Measurements from ENCODE around the gene NR1H3. TPM values are rescaled to one million over a fixed set of nuclear protein-coding genes. Genes with fewer than 3 reads are reported as not detected.

NR1H3 gene
- total RNA-seq, 6 donors from 2014 or later: 37.3 to 367 (median 49.2) TPM

DNA sequence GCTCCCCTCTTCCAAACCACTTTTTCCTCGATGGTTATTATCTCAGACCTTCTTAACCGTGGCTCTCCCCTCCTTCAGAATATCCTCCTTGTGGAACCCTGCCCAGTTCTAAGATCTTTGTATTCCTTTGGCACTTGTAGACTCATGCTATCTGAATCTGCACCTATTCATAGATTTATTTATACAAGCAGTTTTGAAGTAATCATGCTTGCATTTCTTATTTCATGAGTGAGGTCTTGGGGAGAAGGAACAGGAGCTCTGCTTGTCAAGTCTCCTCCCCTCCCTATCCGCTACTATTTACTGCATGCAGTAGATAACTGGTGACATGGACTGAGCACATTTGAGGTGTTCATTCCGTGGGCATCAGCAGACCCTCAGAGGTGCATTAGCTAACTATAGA lies 6.7 kb downstream of the NR1H3 start:
- peaks cover 0 to 8% (median 4%) of the 10 kb centered on the region in 4 donors for H3K36me3 ChIP-seq
- TF ChIP-seq POLR2AphosphoS5 (IDR thresholded peaks at IDR 0.05) (no peak), EP300 (IDR thresholded peaks at IDR 0.05) (no peak), POLR2A (IDR thresholded peaks at IDR 0.05) (no peak)
- TF ChIP-seq, protein P1, sequence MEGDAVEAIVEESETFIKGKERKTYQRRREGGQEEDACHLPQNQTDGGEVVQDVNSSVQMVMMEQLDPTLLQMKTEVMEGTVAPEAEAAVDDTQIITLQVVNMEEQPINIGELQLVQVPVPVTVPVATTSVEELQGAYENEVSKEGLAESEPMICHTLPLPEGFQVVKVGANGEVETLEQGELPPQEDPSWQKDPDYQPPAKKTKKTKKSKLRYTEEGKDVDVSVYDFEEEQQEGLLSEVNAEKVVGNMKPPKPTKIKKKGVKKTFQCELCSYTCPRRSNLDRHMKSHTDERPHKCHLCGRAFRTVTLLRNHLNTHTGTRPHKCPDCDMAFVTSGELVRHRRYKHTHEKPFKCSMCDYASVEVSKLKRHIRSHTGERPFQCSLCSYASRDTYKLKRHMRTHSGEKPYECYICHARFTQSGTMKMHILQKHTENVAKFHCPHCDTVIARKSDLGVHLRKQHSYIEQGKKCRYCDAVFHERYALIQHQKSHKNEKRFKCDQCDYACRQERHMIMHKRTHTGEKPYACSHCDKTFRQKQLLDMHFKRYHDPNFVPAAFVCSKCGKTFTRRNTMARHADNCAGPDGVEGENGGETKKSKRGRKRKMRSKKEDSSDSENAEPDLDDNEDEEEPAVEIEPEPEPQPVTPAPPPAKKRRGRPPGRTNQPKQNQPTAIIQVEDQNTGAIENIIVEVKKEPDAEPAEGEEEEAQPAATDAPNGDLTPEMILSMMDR (IDR thresholded peaks at IDR 0.05): no peak
- H3K9me3 ChIP-seq: no peaks in the 10 kb centered on the region

DNA sequence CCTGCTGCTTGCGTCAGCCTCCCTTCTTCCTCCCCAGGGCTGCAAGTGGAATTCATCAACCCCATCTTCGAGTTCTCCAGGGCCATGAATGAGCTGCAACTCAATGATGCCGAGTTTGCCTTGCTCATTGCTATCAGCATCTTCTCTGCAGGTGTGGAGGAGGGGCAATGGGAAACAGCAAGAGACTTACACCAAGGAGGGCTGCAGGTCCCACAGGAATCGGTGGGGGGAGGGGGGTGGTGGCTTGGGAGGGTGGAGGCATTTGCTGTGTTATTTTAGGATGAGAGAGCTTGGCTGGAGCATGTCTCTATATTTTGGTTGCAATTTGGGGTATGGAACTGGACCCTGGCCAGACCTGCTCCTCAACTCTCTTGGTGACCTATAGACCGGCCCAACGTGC lies 10.1 kb downstream of the NR1H3 start:
- DNase-seq: no peak
- peak overlapping the region; percentile 94 to 99 (median 95) for H3K27ac ChIP-seq
- no peak overlapping the region for H3K4me3 ChIP-seq
- H3K27me3 ChIP-seq: no peaks in the 10 kb centered on the region
- WGBS, 2 donors: 67 to 73% methylated on average over 6 of the region's 6 CpGs
- peaks cover 34 to 51% (median 41%) of the 10 kb centered on the region in 4 donors for H3K4me1 ChIP-seq
- H3K9me3 ChIP-seq: no peaks in the 10 kb centered on the region
- no peak for ATAC-seq (ENCODE audit: low FRiP score in 2 of 2)
- no peaks in the 10 kb centered on the region for H3K36me3 ChIP-seq
- no peak for TF ChIP-seq EP300 (IDR thresholded peaks at IDR 0.05)
- no peak for TF ChIP-seq POLR2AphosphoS5 (IDR thresholded peaks at IDR 0.05)
- TF ChIP-seq, protein P1 (IDR thresholded peaks at IDR 0.05): no peak
- TF ChIP-seq POLR2A (IDR thresholded peaks at IDR 0.05): no peak

More for the DNA sequence above, 6.7 kb downstream of the NR1H3 start:
- no peak overlapping the region for H3K4me3 ChIP-seq
- no peak overlapping the region for H3K27ac ChIP-seq
- no peak for ATAC-seq (ENCODE audit: low FRiP score in 2 of 2)
- DNase-seq: no peak
- 72 to 82% methylated on average over 4 of the region's 4 CpGs for WGBS, 2 donors
- H3K4me1 ChIP-seq: peaks cover 19 to 31% (median 27%) of the 10 kb centered on the region in 4 donors
- H3K27me3 ChIP-seq: no peaks in the 10 kb centered on the region

DNA sequence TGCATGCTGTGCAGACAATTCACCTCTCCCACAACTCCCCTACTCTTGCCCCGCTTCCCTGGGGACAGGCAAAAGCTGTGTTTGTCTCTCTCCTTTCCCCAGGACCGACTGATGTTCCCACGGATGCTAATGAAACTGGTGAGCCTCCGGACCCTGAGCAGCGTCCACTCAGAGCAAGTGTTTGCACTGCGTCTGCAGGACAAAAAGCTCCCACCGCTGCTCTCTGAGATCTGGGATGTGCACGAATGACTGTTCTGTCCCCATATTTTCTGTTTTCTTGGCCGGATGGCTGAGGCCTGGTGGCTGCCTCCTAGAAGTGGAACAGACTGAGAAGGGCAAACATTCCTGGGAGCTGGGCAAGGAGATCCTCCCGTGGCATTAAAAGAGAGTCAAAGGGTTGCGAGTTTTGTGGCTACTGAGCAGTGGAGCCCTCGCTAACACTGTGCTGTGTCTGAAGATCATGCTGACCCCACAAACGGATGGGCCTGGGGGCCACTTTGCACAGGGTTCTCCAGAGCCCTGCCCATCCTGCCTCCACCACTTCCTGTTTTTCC lies 10.7 kb downstream of the NR1H3 start:
- DNase-seq: no peak
- Histone ChIP-seq H3K4me1 (peaks cover 34 to 53% (median 41%) of the 10 kb centered on the region in 4 donors), H3K27me3 (no peaks in the 10 kb centered on the region), H3K9me3 (no peaks in the 10 kb centered on the region), H3K4me3 (peak overlapping the region in 3 of 4 donors; percentile 88 to 97 (median 92)), H3K36me3 (no peaks in the 10 kb centered on the region), H3K27ac (peak overlapping the region; percentile 94 to 99 (median 95))
- ATAC-seq (ENCODE audit: low FRiP score in 2 of 2): no peak
- WGBS, 2 donors: 32 to 40% methylated on average over 10 to 13 of the region's 13 CpGs
- TF ChIP-seq EP300 (IDR thresholded peaks at IDR 0.05): no peak
- TF ChIP-seq POLR2A (IDR thresholded peaks at IDR 0.05): peak in 1 of 4 donors; percentile 28
- no peak for TF ChIP-seq POLR2AphosphoS5 (IDR thresholded peaks at IDR 0.05)
- TF ChIP-seq, protein P1 (IDR thresholded peaks at IDR 0.05): no peak

DNA sequence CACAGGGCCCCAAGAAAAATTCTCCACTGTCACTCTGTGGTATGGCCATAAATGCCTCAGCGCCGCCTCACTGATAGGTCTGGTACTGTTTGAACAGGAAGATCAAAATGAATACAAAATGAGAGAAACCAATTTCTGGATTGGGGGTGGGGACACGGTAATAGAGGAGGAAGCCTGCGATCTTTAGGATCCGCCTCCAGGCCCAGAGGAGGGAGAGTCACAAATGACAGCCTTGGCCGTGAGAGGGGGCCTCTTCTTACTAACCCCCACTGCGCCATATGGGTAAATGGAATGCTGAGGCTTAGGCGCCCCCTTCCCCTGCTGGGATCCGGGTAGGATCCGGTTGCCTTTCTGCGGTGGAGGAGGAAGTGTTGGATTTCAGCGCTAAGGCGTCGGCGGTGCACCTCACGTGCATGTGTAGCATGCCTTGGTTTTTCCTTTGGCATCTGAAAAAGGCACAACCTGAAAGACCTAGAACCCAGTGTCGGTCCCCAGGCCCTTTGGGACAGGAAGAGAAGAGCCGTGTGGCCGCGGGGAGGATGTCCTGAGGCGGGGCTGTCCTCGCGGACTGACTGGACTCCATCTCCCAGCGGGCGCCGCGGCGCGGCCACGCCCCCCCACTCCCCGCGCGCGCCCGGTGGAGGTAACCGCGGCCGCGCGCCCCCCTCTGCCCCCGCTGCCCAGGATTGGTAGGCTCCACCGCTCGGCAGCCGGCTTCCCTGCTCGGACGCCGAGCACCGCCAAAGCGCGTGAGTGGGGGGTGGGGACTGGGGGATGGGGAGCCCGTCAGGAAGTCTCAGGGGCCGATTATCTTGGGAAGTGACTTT lies 11.4 kb downstream of the NR1H3 start:
- WGBS, 2 donors: 1 to 3% methylated on average over 21 to 26 of the region's 52 CpGs
- Histone ChIP-seq H3K4me1 (peaks cover 34 to 53% (median 41%) of the 10 kb centered on the region in 4 donors), H3K36me3 (peaks cover 0 to 6% (median 2%) of the 10 kb centered on the region in 4 donors), H3K27me3 (no peaks in the 10 kb centered on the region), H3K4me3 (peak overlapping the region; percentile 55 to 97 (median 90)), H3K9me3 (no peaks in the 10 kb centered on the region), H3K27ac (peak overlapping the region; percentile 94 to 99 (median 95))
- DNase-seq: peak; percentile 91 to 98
- peak; percentile 96 for ATAC-seq (ENCODE audit: low FRiP score in 2 of 2)
- TF ChIP-seq POLR2AphosphoS5 (IDR thresholded peaks at IDR 0.05): peak in 1 of 2 donors; percentile 31
- peak in 2 of 4 donors; percentile 5 to 42 for TF ChIP-seq POLR2A (IDR thresholded peaks at IDR 0.05)
- TF ChIP-seq EP300 (IDR thresholded peaks at IDR 0.05): peak in 1 of 4 donors; percentile 19
- TF ChIP-seq, protein P1 (IDR thresholded peaks at IDR 0.05): peak in 3 of 6 experiments; percentile 26 to 34 (median 29)

Measured in upper lobe of left lung (tissue), 6 donors.